A549 (cell line): ENCODE data around the gene NEUROG2.

Experiments
- BHLHE40 ChIP-seq: IDR thresholded peaks from 2 replicates; pipeline ENCODE4 v1.6.1; 2012; ENCODE audit warnings: low read depth, low read length, inconsistent platforms
- CBX2 ChIP-seq: fragments of 200-600 bp; sonication (generic); IDR thresholded peaks from 2 replicates; pipeline ENCODE4 v1.6.1; 2016; ENCODE audit warnings: low read depth, mild to moderate bottlenecking, borderline replicate concordance
- CTCF ChIP-seq: fragments of >200 bp; sonication (Bioruptor Twin); formaldehyde crosslinking; IDR thresholded peaks from 3 replicates; pipeline ENCODE4 v1.5.1; 2016
- EP300 ChIP-seq, 2 experiments: fragments of >200 bp; sonication (Bioruptor Twin); formaldehyde crosslinking; IDR thresholded peaks; 2 replicates in 1 of 2; 3 replicates in 1 of 2; pipeline ENCODE4 v1.6.1; 2016 to 2017
- MAFK ChIP-seq: fragments of 450-650 bp; IDR thresholded peaks from 2 replicates; pipeline ENCODE4 v1.6.1; 2014; ENCODE audit not compliant: partially characterized antibody
- POLR2A ChIP-seq: IDR thresholded peaks from 2 replicates; pipeline ENCODE4 v1.6.1; 2012; ENCODE audit warnings: mild to moderate bottlenecking, low read length
- REST ChIP-seq: fragments of 200-600 bp; sonication (generic); IDR thresholded peaks from 2 replicates; pipeline ENCODE4 v1.6.1; 2016; ENCODE audit warnings: antibody characterized with exemption, mild to moderate bottlenecking, moderate library complexity
- ZC3H11A ChIP-seq: fragments of 450-650 bp; IDR thresholded peaks from 2 replicates; pipeline ENCODE4 v1.6.1; 2014; ENCODE audit warnings: antibody characterized with exemption, mild to moderate bottlenecking

GRCh38 chr4:112531146-112531545 lies 15.2 kb upstream of the NEUROG2 start:
- TF ChIP-seq BHLHE40 (no peak), MAFK (no peak), EP300 (IDR thresholded peaks at IDR 0.05) (no peak), CBX2 (no peak), POLR2A (no peak), REST (no peak), ZC3H11A (no peak), CTCF (no peak)
